Esophagus squamous epithelium (tissue), 5 donors: ENCODE measurements around the gene SPDEF. TPM values are rescaled to one million over a fixed set of nuclear protein-coding genes. Genes with fewer than 3 reads are reported as not detected.

ENCODE experiments used
- DNase-seq: peaks from one replicate; lab custom pipeline; 2025; lab: John Stamatoyannopoulos, UW
- H3K27ac ChIP-seq, 4 donors: fragments of 200-600 bp; sonication (generic); one replicate each; pipeline ENCODE4 v1.5.1; 2016 to 2019; ENCODE audit warnings: mild to moderate bottlenecking in 1 of 4
- H3K27me3 ChIP-seq, 4 donors: fragments of 200-600 bp; sonication (generic); 1 replicate in 3 of 4; 2 replicates in 1 of 4; pipeline versions ENCODE4 v1.5.1 to v1.6.0; 2017 to 2021; ENCODE audit warnings: antibody characterized with exemption in 1 of 4
- H3K36me3 ChIP-seq, 3 donors: fragments of 200-600 bp; sonication (generic); one replicate each; pipeline ENCODE4 v1.5.1; 2016 to 2019
- H3K4me1 ChIP-seq, 3 donors: fragments of 200-600 bp; sonication (generic); one replicate each; pipeline ENCODE4 v1.5.1; 2017 to 2019
- H3K4me3 ChIP-seq, 4 donors: fragments of 200-600 bp; sonication (generic); 1 replicate in 3 of 4; 2 replicates in 1 of 4; pipeline ENCODE4 v1.5.1; 2016 to 2019; ENCODE audit warnings: mild to moderate bottlenecking in 2 of 4, moderate library complexity in 1 of 4
- H3K9me3 ChIP-seq, 3 donors: fragments of 200-600 bp; sonication (generic); one replicate each; pipeline ENCODE4 v1.5.1; 2016 to 2019
- POLR2A ChIP-seq, 4 donors: fragments of 450-650 bp; IDR thresholded peaks; one replicate each; pipeline ENCODE4 v1.6.1; 2017; ENCODE audit warnings: antibody characterized with exemption in 4 of 4, mild to moderate bottlenecking in 4 of 4, moderate library complexity in 3 of 4
- WGBS, 2 donors: methylation state at CpG; one replicate each; pipeline ENCODE4 v1.1.5; 2018; 5-methylcytosine and 5-hydroxymethylcytosine counted together
- intact Hi-C: fragments of 100-400 bp; cut with DNase I; formaldehyde crosslinking; loops from one replicate; pipeline ENCODE4 v1.15.0; 2022
- total RNA-seq, 4 donors: library from RNA; depleted of rRNA; stranded (reverse); fragments of >200 nt; gene quantifications; one replicate each; pipeline ENCODE4 v1.1.0, GENCODE V29; 2016
- TF ChIP-seq, protein P1 (sequence below), 6 experiments: fragments of 450-650 bp in 4 of 6; fragments of 200-600 bp in 2 of 6; sonication (generic) in 2 of 6; IDR thresholded peaks; one replicate each; pipeline ENCODE4 v1.5.1; 2016 to 2019; ENCODE audit warnings: antibody characterized with exemption in 6 of 6, mild to moderate bottlenecking in 4 of 6, moderate library complexity in 4 of 6
- donor health status: DM: yes; HTN: yes; CAD: no.

The SPDEF gene
- total RNA-seq, 4 donors from 2014 or later = 0.79 TPM; not detected in 3

DNA sequence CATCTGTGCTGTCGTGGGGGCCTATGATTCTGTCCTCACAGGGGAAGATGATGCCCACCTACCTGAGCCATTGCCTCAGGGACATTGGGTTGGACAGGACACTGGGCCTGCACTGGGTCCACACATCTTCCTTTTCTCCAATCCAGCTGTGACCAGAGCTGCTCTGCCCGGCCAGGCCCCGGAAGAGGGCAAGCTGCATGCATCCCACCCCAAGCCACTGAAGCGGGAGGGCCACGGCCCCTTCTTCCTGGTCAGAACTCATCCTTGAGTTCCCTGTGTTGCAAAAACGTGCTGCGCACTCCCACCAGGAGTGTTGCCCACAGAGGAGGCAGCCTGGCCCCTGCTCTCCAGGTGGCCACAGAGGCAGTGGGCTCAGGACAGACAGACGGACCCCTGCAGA is 38.2 kb downstream of the SPDEF start:
- TF ChIP-seq, protein P1, sequence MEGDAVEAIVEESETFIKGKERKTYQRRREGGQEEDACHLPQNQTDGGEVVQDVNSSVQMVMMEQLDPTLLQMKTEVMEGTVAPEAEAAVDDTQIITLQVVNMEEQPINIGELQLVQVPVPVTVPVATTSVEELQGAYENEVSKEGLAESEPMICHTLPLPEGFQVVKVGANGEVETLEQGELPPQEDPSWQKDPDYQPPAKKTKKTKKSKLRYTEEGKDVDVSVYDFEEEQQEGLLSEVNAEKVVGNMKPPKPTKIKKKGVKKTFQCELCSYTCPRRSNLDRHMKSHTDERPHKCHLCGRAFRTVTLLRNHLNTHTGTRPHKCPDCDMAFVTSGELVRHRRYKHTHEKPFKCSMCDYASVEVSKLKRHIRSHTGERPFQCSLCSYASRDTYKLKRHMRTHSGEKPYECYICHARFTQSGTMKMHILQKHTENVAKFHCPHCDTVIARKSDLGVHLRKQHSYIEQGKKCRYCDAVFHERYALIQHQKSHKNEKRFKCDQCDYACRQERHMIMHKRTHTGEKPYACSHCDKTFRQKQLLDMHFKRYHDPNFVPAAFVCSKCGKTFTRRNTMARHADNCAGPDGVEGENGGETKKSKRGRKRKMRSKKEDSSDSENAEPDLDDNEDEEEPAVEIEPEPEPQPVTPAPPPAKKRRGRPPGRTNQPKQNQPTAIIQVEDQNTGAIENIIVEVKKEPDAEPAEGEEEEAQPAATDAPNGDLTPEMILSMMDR (IDR thresholded peaks at IDR 0.05) = no peak
- TF ChIP-seq POLR2A (IDR thresholded peaks at IDR 0.05) = no peak
- DNase-seq = no peak
- Histone ChIP-seq H3K9me3 (no peaks in the 10 kb centered on the region), H3K36me3 (no peaks in the 10 kb centered on the region), H3K27ac (no peak overlapping the region), H3K27me3 (peaks cover 0 to 33% (median 0%) of the 10 kb centered on the region in 4 donors), H3K4me3 (no peak overlapping the region), H3K4me1 (peaks cover 0 to 10% (median 0%) of the 10 kb centered on the region in 3 donors)
- intact Hi-C loops = no loop called here
- 80% methylated on average over 1 of the region's 8 CpGs; no CpG with 5 or more reads in 1 of the 2 donors for WGBS, 2 donors

DNA sequence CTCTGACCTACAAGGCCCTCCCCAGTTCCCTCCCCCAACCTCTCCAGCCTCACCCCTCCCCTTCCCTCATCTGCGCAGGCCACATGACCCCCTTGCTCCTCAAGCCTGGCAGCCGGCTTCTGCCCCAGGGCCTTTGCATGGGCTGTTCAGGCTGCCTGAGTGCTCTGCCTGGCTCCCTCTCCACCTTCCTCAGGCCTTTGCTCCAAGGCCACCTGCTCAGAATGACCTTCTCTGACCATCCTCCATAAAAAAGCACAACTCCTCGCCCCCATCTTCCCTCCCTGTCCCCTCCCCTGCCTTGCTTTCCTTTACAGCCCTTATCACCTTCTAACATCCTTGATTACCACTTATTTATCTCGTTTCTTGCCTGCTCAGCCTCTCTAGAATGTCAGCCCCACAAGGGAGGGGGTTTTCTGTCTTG is 38.7 kb downstream of the SPDEF start:
- no peak overlapping the region for H3K4me3 ChIP-seq
- peaks cover 0 to 33% (median 0%) of the 10 kb centered on the region in 4 donors for H3K27me3 ChIP-seq
- no peaks in the 10 kb centered on the region for H3K36me3 ChIP-seq
- TF ChIP-seq, protein P1 (IDR thresholded peaks at IDR 0.05) = no peak
- no peak for TF ChIP-seq POLR2A (IDR thresholded peaks at IDR 0.05)
- intact Hi-C loops = no loop called here
- no peaks in the 10 kb centered on the region for H3K9me3 ChIP-seq
- DNase-seq = no peak
- H3K4me1 ChIP-seq = peaks cover 0 to 10% (median 0%) of the 10 kb centered on the region in 3 donors
- no peak overlapping the region for H3K27ac ChIP-seq
- 63 to 81% methylated on average over 4 of the region's 4 CpGs for WGBS, 2 donors

DNA sequence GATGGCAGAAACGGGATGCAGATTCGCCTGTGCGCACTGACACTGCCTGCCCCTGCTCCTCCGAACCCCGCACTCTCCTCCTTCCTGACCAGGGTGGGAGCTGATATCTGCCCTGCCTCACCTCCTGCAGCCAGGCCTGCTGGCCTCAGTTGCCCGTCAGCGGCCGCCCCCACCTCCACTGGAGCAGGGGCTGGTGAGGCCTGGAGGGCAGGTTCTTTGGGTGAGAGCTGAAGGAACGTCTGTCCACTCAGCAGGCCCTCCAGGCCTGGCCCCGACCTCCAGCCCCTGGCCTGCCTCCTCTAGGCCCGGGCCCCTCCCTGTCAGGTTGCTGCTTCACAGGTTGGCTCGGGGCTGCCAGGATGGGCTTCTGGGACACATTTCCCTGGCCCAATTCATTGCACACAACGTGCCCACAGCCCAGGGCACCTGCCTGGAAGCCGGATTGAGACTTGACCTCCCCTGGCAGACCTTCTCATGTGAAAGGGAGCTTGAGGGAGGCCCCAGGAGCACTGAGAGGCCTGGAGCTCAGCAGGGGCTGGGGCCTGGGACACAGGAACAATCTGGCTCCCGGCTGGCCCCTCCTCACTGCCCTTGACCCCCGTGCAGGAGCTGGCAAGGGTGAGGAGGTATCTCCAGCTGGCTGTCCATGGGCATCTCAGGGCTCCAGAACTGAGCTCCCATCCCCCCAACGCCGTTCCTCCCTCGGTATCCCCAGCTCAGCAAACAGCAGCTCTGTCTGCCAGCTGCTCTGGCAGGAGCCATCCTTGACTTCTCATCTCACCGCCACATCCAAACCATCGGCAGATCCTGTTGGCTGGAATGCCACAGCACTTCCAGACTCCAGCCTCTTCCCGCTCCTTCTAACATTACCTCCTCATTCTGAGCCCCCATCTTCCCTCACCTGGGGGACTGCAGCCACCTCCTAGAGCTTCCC is 39.5 kb downstream of the SPDEF start:
- peaks cover 0 to 10% (median 0%) of the 10 kb centered on the region in 3 donors for H3K4me1 ChIP-seq
- peaks cover 0 to 33% (median 0%) of the 10 kb centered on the region in 4 donors for H3K27me3 ChIP-seq
- intact Hi-C loops = no loop called here
- 79 to 85% methylated on average over 10 to 19 of the region's 22 CpGs for WGBS, 2 donors
- TF ChIP-seq, protein P1 (IDR thresholded peaks at IDR 0.05) = no peak
- TF ChIP-seq POLR2A (IDR thresholded peaks at IDR 0.05) = no peak
- H3K9me3 ChIP-seq = no peaks in the 10 kb centered on the region
- no peak for DNase-seq
- H3K4me3 ChIP-seq = no peak overlapping the region
- H3K27ac ChIP-seq = no peak overlapping the region
- no peaks in the 10 kb centered on the region for H3K36me3 ChIP-seq

DNA sequence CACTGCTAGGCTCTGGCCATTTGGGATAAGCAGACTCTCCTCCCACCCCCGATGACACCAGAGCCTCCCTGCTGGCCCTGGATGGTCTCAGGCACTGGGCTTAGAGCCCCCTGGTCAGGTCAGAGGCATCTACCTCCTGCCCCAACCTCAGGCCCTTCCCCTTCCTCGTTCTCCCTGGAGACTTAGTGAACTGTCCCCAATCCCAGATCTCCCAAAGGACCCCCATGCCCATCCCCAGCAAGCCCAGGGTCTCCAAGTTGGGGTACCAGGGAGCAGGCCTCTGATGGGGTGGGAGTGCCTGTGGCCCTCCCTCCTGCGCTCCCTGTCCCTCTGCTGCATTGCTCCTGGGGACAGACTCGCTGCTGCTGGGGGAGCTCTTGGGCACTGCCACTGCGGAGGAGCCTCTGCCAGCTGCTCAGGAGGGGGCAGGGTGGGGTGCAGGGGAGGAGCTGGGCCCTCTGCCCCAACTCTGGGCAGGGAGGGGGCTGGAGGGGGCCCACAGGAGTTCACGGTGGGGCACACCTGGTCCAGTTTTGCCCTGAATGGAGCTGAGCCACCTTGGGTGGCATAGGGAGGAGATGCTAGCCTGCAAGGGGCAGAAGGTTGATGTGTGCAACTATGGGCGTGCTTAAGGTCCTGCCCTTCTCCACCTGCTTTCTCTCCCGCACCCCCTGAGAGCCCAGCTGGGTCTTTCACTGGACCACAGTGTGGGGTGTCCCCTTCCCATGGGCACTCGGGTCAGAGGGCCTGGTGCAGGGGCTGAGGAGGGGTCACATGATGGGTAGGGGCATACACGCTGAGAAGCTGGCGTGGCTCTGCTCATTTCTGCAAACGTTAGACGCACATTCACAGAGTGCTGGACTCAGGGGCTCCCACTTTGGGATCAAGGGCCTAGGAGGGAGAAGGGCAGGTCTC is 40.4 kb downstream of the SPDEF start:
- WGBS, 2 donors = 87 to 100% methylated on average over 5 to 6 of the region's 13 CpGs
- DNase-seq = no peak
- TF ChIP-seq POLR2A (IDR thresholded peaks at IDR 0.05) = no peak
- TF ChIP-seq, protein P1 (IDR thresholded peaks at IDR 0.05) = no peak
- Histone ChIP-seq H3K27ac (no peak overlapping the region), H3K27me3 (peaks cover 0 to 33% (median 0%) of the 10 kb centered on the region in 4 donors), H3K36me3 (no peaks in the 10 kb centered on the region), H3K4me1 (peaks cover 0 to 10% (median 0%) of the 10 kb centered on the region in 3 donors), H3K4me3 (no peak overlapping the region), H3K9me3 (no peaks in the 10 kb centered on the region)
- intact Hi-C loops = no loop called here
